Effector memory CD4-positive, alpha-beta T cell (primary cell): ENCODE data around the gene LAMB3.

Experiments used
- DNase-seq, 3 donors: peaks; one replicate each; pipeline ENCODE4 v3.0.0-alpha.2; 2020
- H3K27ac ChIP-seq: 2 replicates; pipeline ENCODE4 v1.7.0; 2013; ENCODE audit warnings: mild to moderate bottlenecking, low read length, moderate library complexity; ENCODE audit not compliant: insufficient read depth, poor library complexity, severe bottlenecking
- H3K27me3 ChIP-seq: replicated peaks from 2 replicates; pipeline ENCODE4 v1.7.0; 2013; ENCODE audit warnings: mild to moderate bottlenecking, low read length; ENCODE audit not compliant: insufficient read depth, control insufficient read depth, poor library complexity, severe bottlenecking
- H3K36me3 ChIP-seq: 2 replicates; pipeline ENCODE4 v1.7.0; 2013; ENCODE audit warnings: mild to moderate bottlenecking, low read length, moderate library complexity; ENCODE audit not compliant: control insufficient read depth, insufficient read depth
- H3K4me1 ChIP-seq: 2 replicates; pipeline ENCODE4 v1.7.0; 2013; ENCODE audit warnings: low read length, mild to moderate bottlenecking; ENCODE audit not compliant: control insufficient read depth, insufficient read depth, poor library complexity, severe bottlenecking
- H3K4me3 ChIP-seq: 2 replicates; pipeline ENCODE4 v1.7.0; 2013; ENCODE audit warnings: low read length, low read depth, mild to moderate bottlenecking; ENCODE audit not compliant: insufficient read depth, poor library complexity, severe bottlenecking
- H3K9me3 ChIP-seq: 2 replicates; pipeline ENCODE4 v1.7.0; 2013; ENCODE audit warnings: mild to moderate bottlenecking, low read length, moderate library complexity; ENCODE audit not compliant: control insufficient read depth

LAMB3 gene

DNA sequence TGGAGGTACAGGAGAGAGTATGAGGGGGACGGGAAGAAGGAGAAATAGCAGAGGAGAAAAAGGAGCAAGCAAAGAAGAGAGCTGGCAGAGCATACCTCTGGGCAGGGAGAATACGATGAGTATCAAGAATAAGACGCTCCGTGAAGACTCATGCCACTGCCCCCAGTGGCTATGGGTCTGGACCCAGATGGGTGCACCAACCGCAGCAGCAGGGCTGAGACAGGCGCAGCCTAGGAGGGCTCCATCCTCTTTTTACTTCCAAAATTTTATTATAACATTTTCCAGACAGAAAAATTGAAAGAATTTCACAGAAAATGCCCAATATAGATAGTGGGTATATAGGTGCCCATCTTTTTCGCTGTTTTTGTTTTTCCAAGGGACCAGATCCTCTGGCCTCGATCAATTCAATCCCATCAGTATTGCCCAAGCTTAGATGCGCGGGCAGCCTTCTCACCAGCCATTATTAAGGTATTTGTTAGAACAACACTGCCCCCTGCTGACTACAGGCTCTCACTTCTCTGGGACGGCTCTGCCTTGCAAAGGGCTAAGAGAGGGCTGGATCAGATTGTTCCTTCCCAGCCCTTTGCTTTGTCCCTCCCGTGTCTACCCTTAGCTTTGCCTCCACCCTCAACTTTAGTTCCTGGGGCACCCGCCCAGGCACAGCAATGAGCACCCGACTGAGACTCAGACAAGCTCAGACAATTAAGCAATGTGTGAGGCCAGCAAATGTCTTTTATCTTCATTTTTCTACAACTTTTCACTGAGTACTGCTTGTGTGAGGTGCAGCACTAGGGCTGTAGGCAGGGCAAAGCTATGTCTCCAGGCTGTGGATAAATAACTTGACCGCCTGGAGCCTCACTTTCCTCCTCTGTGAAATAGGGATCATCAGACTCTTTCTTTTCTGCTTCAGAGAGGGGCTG lies 86.2 kb downstream of the LAMB3 start:
- H3K9me3 ChIP-seq = no peaks in the 10 kb centered on the region
- no peak overlapping the region for H3K4me3 ChIP-seq
- H3K27me3 ChIP-seq = no peaks in the 10 kb centered on the region
- H3K4me1 ChIP-seq = no peaks in the 10 kb centered on the region
- H3K27ac ChIP-seq = no peak overlapping the region
- DNase-seq = peak; percentile 24 to 61 (median 41)
- H3K36me3 ChIP-seq = no peaks in the 10 kb centered on the region
